Neural progenitor cell (in vitro differentiated cells): Measurements from ENCODE around the gene SYNCRIP.

Source experiments
- CTCF ChIP-seq: fragments of 200-600 bp; sonication (generic); IDR thresholded peaks from 2 replicates; pipeline ENCODE4 v1.5.1; 2017; ENCODE audit warnings: antibody characterized with exemption, mild to moderate bottlenecking
- EZH2 ChIP-seq: fragments of 200-600 bp; sonication (generic); IDR thresholded peaks from 2 replicates; pipeline ENCODE4 v1.6.1; 2017; ENCODE audit warnings: antibody characterized with exemption, mild to moderate bottlenecking, moderate library complexity
- EZH2phosphoT487 ChIP-seq: fragments of 200-600 bp; sonication (generic); IDR thresholded peaks from 2 replicates; pipeline ENCODE4 v1.6.1; 2017; ENCODE audit warnings: antibody characterized with exemption

GRCh38 chr6:85565736-85566135, 77.0 kb downstream of the SYNCRIP start:
- TF ChIP-seq EZH2 (no peak), CTCF (no peak), EZH2phosphoT487 (no peak)
